Right renal pelvis (tissue), 4 donors: ENCODE measurements around the gene TLR9. TPM values are rescaled to one million over a fixed set of nuclear protein-coding genes. Genes with fewer than 3 reads are reported as not detected.

Source experiments
- DNase-seq, 4 donors: peaks; one replicate each; pipeline ENCODE4 v3.0.0-alpha.2; 2013; ENCODE audit warnings: low read depth in 4 of 4, low spot score in 3 of 4, missing footprints in 1 of 4
- polyA plus RNA-seq, 4 donors: library from polyadenylated mRNA; unstranded; fragments of 120-200 nt; gene quantifications; one replicate each; pipeline ENCODE4 v1.2.1, GENCODE V29; 2013; ENCODE audit not compliant: insufficient read length in 4 of 4

TLR9 gene
- polyA plus RNA-seq, 4 donors, result 0.08 to 0.27 (median 0.19) TPM

GRCh38 chr3:52176180-52176752, 49.2 kb downstream of the TLR9 start:
- no peak for DNase-seq

GRCh38 chr3:52175416-52176179, 49.8 kb downstream of the TLR9 start:
- no peak for DNase-seq

GRCh38 chr3:52174896-52175295, 50.5 kb downstream of the TLR9 start:
- no peak for DNase-seq

DNA sequence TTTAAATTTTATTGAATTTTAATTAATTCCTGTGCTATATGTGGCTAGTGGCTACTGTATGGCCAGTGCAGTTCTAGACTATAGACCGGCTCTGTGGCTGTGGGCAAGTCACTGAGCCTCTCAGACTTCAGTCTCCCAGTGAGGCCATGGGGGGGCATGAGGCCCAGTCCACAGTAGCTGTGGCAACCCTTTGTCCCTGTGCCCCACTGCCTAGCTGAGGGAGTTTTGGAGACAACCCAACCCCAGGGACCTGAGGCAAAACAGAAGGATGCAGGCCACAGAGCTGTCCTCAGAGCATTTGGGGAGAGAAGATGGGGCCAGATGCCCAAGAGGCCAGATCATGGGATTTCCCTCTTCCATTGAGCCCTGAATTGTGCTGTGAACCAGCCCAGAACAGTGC, 52.3 kb downstream of the TLR9 start:
- DNase-seq, result no peak

GRCh38 chr3:52172262-52172757, 53.1 kb downstream of the TLR9 start:
- DNase-seq, result no peak

- no peak for DNase-seq
Observed at GRCh38 chr3:52171514-52172261, 53.8 kb downstream of the TLR9 start.

Other genes with a start within 250 kb of the TLR9 start
- 100 to 1,000 TPM; 102 to 142 (median 115) TPM for gene ACY1, start 242.1 kb downstream of the TLR9 start, polyA plus RNA-seq
- gene RPL29, start 229.8 kb downstream of the TLR9 start, polyA plus RNA-seq, result 1,000 to 10,000 TPM; 1,532 to 1,899 (median 1,617) TPM
- gene DUSP7, start 169.1 kb downstream of the TLR9 start, polyA plus RNA-seq, result 10 to 100 TPM; 16.7 to 20.0 (median 18.4) TPM
- gene POC1A, start 71.2 kb downstream of the TLR9 start, polyA plus RNA-seq, result 1 to 10 TPM; 7.1 to 8.6 (median 7.9) TPM
- gene ALAS1, start 27.5 kb downstream of the TLR9 start, polyA plus RNA-seq, result 10 to 100 TPM; 46.2 to 53.4 (median 48.1) TPM
- 10 to 100 TPM; 26.0 to 36.8 (median 28.0) TPM for gene TWF2, start 13.5 kb upstream of the TLR9 start, polyA plus RNA-seq
- 10 to 100 TPM; 17.9 to 20.6 (median 20.1) TPM for gene PPM1M, start 20.1 kb upstream of the TLR9 start, polyA plus RNA-seq
- gene WDR82, start 53.0 kb upstream of the TLR9 start, polyA plus RNA-seq, result 100 to 1,000 TPM in 3 of 4 donors, 10 to 100 TPM in 1; 92.9 to 110 (median 106) TPM
- 10 to 100 TPM; 29.6 to 45.1 (median 33.0) TPM for gene GLYCTK, start 62.2 kb upstream of the TLR9 start, polyA plus RNA-seq
- 1 to 10 TPM; 7.0 to 10.0 (median 8.3) TPM for gene DNAH1, start 90.7 kb upstream of the TLR9 start, polyA plus RNA-seq
- 10 to 100 TPM; 82.3 to 89.3 (median 84.5) TPM for gene BAP1, start 184.4 kb upstream of the TLR9 start, polyA plus RNA-seq
- gene PHF7, start 185.0 kb upstream of the TLR9 start, polyA plus RNA-seq, result 10 to 100 TPM in 1 of 4 donors, 1 to 10 TPM in 3; 8.0 to 10.4 (median 8.6) TPM
- gene SEMA3G, start 219.5 kb upstream of the TLR9 start, polyA plus RNA-seq, result 10 to 100 TPM; 28.6 to 44.4 (median 33.6) TPM
- 1 to 10 TPM; 4.3 to 8.2 (median 6.6) TPM for gene TNNC1, start 228.4 kb upstream of the TLR9 start, polyA plus RNA-seq
- 100 to 1,000 TPM in 3 of 4 donors, 10 to 100 TPM in 1; 95.0 to 110 (median 105) TPM for gene NISCH, start 230.0 kb upstream of the TLR9 start, polyA plus RNA-seq